ENCODE data around the gene PSMC3. TPM values are rescaled to one million over a fixed set of nuclear protein-coding genes. Genes with fewer than 3 reads are reported as not detected.

PSMC3 gene
- total and polyA plus RNA-seq, 9 of the 15 experiments (the other 6 are each of a cell fraction or from before 2014, with no cell fraction given), result 44.3 to 324 (median 240) TPM

DNA sequence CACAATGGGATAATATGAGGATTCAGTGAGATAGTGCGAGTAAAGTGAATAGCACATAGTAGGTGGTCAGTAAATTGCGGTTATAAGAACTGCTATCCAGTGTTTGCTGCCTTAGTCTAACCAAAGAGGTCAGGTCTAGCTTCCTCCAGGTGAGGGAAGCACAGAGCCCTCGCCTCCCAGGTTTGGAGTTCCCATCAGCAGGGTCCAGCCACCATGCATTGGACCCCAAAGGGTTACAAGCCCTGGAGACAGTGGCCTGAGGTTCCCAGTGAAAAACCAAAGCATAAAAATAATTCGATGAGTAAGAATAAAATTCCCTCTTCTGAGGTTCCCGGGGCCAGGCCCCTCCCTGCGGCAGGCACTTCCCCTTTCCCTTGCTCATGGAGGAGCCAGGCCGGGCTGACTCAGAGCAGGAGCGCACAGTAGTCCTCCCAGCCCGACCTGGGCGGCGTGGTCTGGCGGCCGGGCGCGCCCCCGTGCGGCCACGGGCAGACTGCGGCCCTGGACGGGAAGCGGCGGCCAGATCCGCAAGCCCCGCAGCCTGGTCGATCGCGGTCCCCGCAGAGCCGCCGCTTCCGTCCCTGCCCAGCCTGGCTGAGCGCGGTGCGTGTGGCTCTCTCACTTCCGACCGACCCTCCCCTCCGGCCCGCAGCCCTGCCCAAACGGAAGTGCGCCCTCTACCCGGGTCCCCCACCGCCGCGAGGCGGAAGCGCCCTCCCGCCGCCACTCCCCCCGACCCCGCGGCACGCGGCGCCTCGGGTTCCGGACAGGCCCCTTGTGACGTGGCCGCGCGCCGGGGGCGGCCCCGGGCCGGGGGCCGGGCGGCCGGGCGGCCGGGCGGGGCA is 18.3 kb downstream of the PSMC3 start, which contains the start of gene SLC39A13 (continued):
- TF ChIP-seq, protein P1, sequence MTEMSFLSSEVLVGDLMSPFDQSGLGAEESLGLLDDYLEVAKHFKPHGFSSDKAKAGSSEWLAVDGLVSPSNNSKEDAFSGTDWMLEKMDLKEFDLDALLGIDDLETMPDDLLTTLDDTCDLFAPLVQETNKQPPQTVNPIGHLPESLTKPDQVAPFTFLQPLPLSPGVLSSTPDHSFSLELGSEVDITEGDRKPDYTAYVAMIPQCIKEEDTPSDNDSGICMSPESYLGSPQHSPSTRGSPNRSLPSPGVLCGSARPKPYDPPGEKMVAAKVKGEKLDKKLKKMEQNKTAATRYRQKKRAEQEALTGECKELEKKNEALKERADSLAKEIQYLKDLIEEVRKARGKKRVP (CRISPR knock-in tag; IDR thresholded peaks at IDR 0.05), result no peak
- TF ChIP-seq CHD2 (IDR thresholded peaks at IDR 0.05; ENCODE audit: low read depth, low read length) (0 out of 2 replicates have a peak, but pooled peaks have one; percentile 27), ZNF133 (CRISPR knock-in tag; IDR thresholded peaks at IDR 0.05) (no peak), LEF1 (IDR thresholded peaks at IDR 0.05) (no peak), HMGN3 (IDR thresholded peaks at IDR 0.05; ENCODE audit: borderline replicate concordance, extremely low read depth, insufficient read length, low read depth, low read length) (peak; percentile 91), SREBF2 (CRISPR knock-in tag; IDR thresholded peaks at IDR 0.05) (no peak), ZNF707 (CRISPR knock-in tag; conservative IDR thresholded peaks at IDR 0.05) (no peak), ZNF224 (CRISPR knock-in tag; IDR thresholded peaks at IDR 0.05) (no peak), ZNF354B (CRISPR knock-in tag; IDR thresholded peaks at IDR 0.05) (no peak), RHOXF2B (CRISPR knock-in tag; conservative IDR thresholded peaks at IDR 0.05) (no peak), TFAM (CRISPR knock-in tag; conservative IDR thresholded peaks at IDR 0.05) (no peak), RUNX1 (IDR thresholded peaks at IDR 0.05; ENCODE audit: low read depth) (no peak)
- TF ChIP-seq, protein P2, sequence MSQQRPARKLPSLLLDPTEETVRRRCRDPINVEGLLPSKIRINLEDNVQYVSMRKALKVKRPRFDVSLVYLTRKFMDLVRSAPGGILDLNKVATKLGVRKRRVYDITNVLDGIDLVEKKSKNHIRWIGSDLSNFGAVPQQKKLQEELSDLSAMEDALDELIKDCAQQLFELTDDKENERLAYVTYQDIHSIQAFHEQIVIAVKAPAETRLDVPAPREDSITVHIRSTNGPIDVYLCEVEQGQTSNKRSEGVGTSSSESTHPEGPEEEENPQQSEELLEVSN (IDR thresholded peaks at IDR 0.05; ENCODE audit: borderline replicate concordance in 1 of 2, extremely low read depth in 1 of 2, insufficient read depth in 1 of 2, insufficient read length in 1 of 2, low read depth in 1 of 2, low read length in 1 of 2, poor library complexity in 1 of 2, severe bottlenecking in 1 of 2), result peak; percentile 41 to 64
- TF ChIP-seq, protein P3, sequence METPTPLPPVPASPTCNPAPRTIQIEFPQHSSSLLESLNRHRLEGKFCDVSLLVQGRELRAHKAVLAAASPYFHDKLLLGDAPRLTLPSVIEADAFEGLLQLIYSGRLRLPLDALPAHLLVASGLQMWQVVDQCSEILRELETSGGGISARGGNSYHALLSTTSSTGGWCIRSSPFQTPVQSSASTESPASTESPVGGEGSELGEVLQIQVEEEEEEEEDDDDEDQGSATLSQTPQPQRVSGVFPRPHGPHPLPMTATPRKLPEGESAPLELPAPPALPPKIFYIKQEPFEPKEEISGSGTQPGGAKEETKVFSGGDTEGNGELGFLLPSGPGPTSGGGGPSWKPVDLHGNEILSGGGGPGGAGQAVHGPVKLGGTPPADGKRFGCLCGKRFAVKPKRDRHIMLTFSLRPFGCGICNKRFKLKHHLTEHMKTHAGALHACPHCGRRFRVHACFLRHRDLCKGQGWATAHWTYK (CRISPR knock-in tag; IDR thresholded peaks at IDR 0.05), result peak; percentile 63; the same call in 1 of the 2 replicates
- TF ChIP-seq, protein P4, sequence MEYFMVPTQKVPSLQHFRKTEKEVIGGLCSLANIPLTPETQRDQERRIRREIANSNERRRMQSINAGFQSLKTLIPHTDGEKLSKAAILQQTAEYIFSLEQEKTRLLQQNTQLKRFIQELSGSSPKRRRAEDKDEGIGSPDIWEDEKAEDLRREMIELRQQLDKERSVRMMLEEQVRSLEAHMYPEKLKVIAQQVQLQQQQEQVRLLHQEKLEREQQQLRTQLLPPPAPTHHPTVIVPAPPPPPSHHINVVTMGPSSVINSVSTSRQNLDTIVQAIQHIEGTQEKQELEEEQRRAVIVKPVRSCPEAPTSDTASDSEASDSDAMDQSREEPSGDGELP (CRISPR knock-in tag; IDR thresholded peaks at IDR 0.05; ENCODE audit: borderline replicate concordance), result peak; percentile 87
- TF ChIP-seq, protein P5, sequence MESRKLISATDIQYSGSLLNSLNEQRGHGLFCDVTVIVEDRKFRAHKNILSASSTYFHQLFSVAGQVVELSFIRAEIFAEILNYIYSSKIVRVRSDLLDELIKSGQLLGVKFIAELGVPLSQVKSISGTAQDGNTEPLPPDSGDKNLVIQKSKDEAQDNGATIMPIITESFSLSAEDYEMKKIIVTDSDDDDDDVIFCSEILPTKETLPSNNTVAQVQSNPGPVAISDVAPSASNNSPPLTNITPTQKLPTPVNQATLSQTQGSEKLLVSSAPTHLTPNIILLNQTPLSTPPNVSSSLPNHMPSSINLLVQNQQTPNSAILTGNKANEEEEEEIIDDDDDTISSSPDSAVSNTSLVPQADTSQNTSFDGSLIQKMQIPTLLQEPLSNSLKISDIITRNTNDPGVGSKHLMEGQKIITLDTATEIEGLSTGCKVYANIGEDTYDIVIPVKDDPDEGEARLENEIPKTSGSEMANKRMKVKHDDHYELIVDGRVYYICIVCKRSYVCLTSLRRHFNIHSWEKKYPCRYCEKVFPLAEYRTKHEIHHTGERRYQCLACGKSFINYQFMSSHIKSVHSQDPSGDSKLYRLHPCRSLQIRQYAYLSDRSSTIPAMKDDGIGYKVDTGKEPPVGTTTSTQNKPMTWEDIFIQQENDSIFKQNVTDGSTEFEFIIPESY (CRISPR knock-in tag; IDR thresholded peaks at IDR 0.05), result peak; percentile 94
- TF ChIP-seq, protein P6, sequence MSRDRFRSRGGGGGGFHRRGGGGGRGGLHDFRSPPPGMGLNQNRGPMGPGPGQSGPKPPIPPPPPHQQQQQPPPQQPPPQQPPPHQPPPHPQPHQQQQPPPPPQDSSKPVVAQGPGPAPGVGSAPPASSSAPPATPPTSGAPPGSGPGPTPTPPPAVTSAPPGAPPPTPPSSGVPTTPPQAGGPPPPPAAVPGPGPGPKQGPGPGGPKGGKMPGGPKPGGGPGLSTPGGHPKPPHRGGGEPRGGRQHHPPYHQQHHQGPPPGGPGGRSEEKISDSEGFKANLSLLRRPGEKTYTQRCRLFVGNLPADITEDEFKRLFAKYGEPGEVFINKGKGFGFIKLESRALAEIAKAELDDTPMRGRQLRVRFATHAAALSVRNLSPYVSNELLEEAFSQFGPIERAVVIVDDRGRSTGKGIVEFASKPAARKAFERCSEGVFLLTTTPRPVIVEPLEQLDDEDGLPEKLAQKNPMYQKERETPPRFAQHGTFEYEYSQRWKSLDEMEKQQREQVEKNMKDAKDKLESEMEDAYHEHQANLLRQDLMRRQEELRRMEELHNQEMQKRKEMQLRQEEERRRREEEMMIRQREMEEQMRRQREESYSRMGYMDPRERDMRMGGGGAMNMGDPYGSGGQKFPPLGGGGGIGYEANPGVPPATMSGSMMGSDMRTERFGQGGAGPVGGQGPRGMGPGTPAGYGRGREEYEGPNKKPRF (IDR thresholded peaks at IDR 0.05; ENCODE audit: low read depth, low read length), result no peak
